ENCODE data around the gene ANO1.

Gene ANO1

DNA sequence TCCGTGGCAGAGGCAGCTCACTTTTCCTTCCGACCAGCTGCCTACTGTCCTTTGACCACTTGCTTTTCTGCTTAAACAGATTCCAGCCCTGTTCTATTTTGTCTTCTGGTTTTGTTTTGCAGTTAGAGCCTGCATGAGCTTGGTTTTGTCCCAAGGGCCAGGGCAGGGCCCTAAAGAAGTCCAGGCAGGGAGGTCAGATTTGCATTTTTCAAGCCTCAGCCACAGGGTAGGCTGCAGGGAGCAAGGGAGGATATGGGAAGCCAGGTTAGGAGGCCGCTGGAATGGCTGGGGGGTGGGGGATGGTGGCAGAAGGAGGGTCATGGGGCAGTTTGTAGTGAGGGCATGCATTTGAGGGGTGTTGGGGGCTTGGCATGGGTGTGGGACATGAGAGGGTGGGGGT, 148.1 kb downstream of the ANO1 start:
- DNase-seq = no peak

DNA sequence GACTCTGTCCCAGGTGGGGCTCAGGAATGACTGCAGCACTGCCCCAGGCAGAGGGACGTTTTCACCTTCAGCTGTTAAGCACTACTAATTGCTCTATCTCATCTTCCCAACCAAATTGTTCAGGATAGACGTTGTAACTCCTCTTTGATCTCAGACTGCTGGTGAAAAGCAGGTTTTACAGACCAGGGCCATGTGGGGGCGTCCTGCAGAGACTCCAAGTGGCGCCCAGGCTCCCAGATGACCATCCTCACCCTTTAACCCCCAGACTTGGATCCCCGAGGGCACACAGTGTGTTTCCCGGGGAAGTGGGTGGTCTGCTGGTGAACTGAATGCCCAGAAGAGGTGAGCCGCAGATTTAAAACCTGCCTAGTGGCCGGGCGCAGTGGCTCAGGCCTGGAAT, 148.8 kb downstream of the ANO1 start:
- DNase-seq = no peak

DNA sequence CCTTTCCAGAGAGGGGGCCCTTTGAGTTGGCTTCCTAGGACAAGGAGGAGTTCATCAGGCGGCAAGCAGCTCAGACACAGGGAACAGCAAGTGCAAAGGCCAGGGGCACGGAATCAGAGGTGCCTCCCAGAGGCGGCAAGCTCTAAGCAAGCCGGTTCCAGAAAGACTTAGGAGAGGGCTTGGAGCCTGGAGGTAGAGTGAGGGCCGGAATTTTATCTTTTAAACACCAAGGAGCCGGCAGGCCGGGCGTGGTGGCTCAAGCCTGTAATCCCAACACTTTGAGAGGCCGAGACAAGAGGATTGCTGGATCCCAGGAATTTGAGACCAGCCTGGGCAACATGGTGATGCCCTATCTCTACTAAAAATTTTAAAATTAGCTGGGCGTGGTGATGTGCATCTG, 151.6 kb downstream of the ANO1 start:
- no peak for DNase-seq

DNA sequence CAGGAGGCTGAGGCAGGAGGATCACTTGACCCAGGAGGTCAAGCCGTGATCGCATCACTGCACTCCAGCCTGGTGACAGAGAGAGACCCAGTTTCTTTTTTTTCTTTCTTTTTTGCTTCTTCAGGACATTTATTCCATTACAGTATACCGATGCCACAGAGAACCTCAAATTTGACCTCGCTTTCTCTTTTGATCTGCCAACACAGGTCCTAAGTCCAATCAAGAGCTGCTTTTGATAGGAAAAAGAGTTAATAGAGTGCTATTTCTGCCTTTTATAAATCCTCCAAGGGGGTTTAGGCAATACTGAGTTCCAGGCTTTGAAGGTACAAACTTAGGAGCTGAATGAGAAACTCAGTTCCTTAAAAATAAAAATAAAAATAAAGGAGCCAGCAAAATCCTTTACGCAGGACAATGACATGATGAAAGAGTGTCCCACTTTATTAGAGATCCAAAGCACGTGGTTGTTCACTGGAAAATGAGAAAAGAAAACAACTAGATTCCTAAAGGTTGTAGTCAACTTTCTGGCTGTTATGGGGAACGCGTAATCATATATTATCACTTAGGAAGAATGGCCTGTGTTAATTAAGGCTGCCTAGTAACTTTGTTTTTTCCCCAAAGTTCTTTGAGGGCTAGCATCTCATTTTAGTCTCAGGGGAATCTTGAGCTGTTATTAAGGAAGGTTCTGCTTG, 152.2 kb downstream of the ANO1 start:
- DNase-seq = no peak

DNA sequence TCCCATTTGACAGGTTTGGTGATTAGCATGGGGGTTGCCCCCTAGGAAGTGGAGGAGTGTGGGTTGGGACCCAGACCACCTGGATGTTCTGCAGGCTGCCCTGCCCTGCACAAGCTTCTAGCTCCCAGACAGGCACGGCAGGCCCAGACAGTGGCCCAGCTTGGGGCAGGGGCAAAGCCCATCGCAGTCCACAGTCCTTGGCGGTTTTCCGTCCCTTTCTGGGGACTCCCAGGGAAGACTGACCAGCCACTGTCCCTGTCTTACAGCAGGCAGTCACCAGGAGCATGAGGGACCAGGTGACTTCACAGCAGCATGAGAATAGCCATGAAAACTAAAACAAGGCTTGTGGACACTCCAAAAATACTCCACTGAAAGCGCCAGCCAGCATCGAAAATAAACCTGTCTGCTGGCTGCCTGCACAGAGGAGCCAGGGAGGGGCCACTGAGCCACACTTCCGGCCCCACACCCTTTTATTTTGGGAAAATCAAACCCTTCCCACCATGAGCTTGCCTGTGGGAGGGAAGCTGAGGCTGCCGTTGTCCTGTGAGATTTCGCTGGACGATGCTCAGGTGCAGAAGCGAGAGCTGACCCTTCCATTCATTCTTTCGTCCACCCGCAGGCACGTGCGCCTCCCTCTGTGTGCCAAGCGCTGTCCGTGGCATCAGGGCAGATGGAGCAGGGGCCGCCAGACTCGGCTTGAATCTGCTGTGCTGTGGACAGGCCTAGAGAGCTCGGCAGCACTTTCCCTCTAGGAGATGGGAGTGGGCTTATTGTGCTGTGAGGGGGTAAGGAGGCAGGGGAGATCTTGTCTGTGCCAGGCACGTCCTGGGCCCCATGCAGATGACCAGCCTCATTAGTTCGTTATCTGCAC, 153.0 kb downstream of the ANO1 start:
- no peak for DNase-seq

DNA sequence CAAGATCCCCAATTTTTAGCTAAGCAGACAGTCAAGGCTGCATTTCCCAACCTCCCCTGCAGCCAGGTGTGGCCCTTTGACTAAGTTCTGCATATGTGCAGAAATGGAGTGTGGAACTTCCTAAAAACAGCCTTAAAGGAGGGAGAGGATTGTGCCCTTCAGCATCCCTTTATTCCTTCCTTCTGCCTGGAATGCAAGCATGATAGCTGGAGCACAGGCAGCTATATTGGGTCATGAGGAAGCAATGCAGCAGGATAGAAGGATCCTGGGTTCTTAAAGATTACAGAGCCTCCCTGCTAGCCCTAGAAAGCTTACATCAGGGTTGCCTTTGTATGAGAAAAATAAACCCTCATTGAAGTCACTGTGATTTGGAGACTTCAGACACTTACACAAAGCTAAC, 154.9 kb downstream of the ANO1 start:
- no peak for DNase-seq

DNA sequence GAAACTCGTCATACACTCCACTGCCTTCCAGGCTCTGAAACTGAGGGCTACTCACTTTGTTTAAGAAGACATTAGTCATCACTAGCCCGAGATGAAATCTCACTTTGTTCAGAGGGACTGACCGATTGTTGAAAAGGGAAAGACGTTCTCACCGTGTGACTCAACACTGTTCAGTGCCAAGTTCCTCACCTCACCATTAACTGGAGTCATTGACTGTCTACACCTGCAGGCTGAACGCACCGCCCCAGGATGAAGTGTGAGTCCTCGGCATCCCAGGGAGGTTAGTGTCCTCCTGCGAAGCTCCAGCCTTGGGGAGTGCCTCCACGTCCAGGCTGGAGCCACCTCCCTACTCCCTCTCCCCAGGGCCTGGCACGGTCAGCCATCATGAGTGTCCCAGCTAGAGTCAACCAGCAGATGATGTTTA, 155.4 kb downstream of the ANO1 start:
- DNase-seq = no peak

DNA sequence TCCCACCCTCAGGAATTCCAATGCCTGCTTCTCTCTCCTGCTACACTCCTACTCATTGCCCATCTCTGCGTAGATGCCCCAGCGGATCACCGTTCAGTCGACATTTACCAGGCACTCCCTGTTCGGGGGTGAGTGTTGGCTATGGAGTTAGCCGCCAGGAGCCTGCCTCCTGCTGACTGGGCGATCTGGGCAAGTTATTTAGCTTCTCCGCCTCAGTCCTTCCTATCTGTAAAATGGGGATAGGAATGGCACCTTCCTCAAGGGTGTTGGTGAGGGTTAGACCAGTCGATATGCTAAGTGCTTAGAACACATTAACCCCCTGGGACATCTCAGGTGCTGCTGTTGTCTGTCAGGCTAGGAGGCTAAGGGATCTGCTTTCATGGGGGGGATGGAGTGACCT, 155.8 kb downstream of the ANO1 start:
- no peak for DNase-seq
